ENCODE data around the gene CNST. TPM values are rescaled to one million over a fixed set of nuclear protein-coding genes. Genes with fewer than 3 reads are reported as not detected.
"Not testable (repeated sequence)": the region's sequence is repeated elsewhere in the genome, so short reads cannot be mapped to it uniquely, and the experiment has no call there.

The CNST gene
- total RNA-seq, 1 donor from 2014 or later, result 12.3 TPM

DNA sequence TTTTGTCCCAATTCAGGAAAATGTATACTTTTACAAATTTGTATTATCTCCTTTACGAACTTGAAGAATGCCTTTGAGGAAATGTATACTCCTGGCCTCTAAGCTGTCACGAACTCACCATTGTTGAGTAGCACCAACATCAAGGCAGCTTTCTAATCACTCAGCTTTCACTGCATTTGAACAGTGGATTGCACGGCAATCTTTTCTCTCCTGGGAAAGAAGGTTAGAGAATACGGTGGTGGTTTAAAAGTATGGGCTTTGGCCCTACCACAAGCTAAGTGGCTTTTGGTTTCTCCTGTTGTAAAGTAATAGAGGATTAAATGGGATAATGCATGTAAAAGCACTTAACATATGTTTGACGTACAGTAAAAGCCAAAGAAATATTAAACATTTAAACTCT is 57.8 kb downstream of the CNST start:
- no peak for DNase-seq (ENCODE audit: low read depth)
- no peak overlapping the region for H3K4me3 ChIP-seq (ENCODE audit: low read depth, low read length)
- no peaks in the 10 kb centered on the region for H3K27me3 ChIP-seq (ENCODE audit: control insufficient read depth, insufficient read depth, low read length)
- TF ChIP-seq, protein P1, sequence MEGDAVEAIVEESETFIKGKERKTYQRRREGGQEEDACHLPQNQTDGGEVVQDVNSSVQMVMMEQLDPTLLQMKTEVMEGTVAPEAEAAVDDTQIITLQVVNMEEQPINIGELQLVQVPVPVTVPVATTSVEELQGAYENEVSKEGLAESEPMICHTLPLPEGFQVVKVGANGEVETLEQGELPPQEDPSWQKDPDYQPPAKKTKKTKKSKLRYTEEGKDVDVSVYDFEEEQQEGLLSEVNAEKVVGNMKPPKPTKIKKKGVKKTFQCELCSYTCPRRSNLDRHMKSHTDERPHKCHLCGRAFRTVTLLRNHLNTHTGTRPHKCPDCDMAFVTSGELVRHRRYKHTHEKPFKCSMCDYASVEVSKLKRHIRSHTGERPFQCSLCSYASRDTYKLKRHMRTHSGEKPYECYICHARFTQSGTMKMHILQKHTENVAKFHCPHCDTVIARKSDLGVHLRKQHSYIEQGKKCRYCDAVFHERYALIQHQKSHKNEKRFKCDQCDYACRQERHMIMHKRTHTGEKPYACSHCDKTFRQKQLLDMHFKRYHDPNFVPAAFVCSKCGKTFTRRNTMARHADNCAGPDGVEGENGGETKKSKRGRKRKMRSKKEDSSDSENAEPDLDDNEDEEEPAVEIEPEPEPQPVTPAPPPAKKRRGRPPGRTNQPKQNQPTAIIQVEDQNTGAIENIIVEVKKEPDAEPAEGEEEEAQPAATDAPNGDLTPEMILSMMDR (IDR thresholded peaks at IDR 0.05; ENCODE audit: insufficient read depth, low read length, poor library complexity, severe bottlenecking), result no peak
- H3K36me3 ChIP-seq (ENCODE audit: control insufficient read depth, insufficient read depth, low read length), result no peaks in the 10 kb centered on the region

DNA sequence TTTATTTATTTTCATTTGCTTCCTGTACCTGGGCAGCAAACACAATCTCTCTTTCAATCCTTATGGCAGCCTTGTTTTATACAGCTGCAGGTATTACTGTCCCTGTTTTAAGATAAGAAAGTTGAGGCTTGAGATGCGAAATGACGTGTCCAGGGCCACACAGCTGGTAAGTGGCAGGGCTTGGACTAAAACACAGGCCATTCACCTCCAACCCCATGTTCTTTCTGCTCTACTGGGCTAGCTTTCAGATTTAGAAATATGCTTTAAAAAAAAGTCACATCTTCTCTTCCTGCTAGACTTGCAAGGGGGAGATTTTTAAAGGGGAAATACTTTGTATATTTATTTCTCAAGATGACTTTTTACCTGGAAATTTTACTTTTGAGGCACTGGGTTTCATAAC is 62.8 kb downstream of the CNST start:
- no peak for DNase-seq (ENCODE audit: low read depth)
- Histone ChIP-seq H3K27me3 (ENCODE audit: control insufficient read depth, insufficient read depth, low read length) (no peaks in the 10 kb centered on the region), H3K4me3 (ENCODE audit: low read depth, low read length) (no peak overlapping the region), H3K36me3 (ENCODE audit: control insufficient read depth, insufficient read depth, low read length) (no peaks in the 10 kb centered on the region)
- TF ChIP-seq, protein P1 (IDR thresholded peaks at IDR 0.05; ENCODE audit: insufficient read depth, low read length, poor library complexity, severe bottlenecking), result no peak

DNA sequence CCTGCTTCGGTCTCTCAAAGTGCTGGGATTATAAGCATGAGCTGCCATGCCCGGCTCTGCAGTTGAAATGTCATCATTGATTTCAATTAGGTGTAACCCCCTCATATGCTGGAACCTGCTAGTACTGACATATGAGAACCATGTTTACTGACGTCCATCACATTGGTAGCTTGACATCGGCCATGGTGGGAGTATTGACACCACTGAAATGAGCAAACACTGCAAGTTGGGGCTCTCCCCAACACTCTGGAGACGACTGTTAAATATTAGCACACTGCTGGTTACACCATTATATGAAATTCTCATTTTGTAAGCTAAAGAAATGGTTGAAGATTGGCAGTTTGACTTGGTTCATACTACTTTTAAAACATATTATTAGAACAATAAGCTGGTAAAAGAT is 63.7 kb downstream of the CNST start:
- DNase-seq (ENCODE audit: low read depth), result no peak
- H3K36me3 ChIP-seq (ENCODE audit: control insufficient read depth, insufficient read depth, low read length), result no peaks in the 10 kb centered on the region
- H3K4me3 ChIP-seq (ENCODE audit: low read depth, low read length), result no peak overlapping the region
- H3K27me3 ChIP-seq (ENCODE audit: control insufficient read depth, insufficient read depth, low read length), result no peaks in the 10 kb centered on the region
- TF ChIP-seq, protein P1 (IDR thresholded peaks at IDR 0.05; ENCODE audit: insufficient read depth, low read length, poor library complexity, severe bottlenecking), result no peak

DNA sequence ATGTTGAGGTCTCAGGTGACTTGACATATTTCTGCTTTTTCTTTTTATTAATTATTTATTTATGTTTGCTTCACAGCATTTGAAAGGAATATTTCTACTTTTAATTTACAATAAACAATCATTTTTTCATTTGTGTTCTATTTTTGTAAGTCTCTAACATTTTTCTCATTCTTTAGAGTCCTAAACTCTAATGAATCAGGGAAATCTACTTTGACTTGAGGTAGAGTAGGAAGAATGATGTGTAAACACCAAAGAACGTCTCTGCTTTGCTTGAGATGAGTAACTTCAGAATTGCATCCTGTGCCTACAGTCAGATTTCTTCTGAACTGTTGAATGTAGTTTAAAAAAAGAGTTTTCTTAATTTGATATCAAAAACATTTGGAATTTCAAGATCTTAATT is 65.2 kb downstream of the CNST start:
- no peaks in the 10 kb centered on the region for H3K36me3 ChIP-seq (ENCODE audit: control insufficient read depth, insufficient read depth, low read length)
- TF ChIP-seq, protein P1 (IDR thresholded peaks at IDR 0.05; ENCODE audit: insufficient read depth, low read length, poor library complexity, severe bottlenecking), result no peak
- no peak for DNase-seq (ENCODE audit: low read depth)
- no peak overlapping the region for H3K4me3 ChIP-seq (ENCODE audit: low read depth, low read length)
- no peaks in the 10 kb centered on the region for H3K27me3 ChIP-seq (ENCODE audit: control insufficient read depth, insufficient read depth, low read length)

DNA sequence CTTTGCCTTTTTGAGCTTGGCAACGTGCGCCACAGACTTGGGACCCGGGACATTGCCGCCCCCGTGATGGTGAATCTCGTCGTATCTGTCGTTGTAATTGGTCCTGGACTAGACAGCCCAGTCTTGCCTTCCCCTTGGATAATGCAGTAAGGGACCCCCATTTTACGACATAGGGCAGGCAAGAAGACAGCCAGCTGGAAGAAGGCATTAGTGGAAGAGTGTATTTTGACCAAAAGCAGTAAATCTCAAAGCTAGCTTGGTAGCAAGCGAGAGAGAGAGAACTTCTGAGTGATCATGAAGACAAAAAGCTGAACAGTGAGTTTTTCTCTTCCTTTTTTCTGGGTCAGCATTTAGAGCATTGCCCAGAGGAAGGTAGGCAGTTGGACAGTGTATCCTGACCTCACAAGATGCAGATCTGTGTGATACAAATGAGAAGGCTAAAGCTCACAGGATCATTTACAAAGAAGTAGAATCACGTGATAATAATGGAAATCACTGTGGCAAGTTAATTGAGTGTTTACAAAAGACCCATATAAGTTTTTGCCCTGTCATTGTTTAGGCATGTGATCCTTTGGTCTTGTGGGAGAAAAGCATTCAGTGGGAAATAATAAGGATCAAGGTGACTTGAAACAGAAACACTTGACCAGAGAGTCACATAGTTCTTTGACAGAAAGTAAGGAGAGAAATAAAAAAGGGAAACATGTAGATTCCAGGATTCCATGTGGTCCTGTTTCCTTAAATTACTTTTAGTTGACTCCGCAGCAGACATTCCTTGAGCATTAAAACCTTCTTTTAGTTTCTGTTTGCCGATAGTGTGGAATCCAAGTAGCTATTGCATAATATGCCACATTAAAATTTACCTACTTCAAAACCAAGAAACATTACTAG is 66.3 kb downstream of the CNST start:
- Histone ChIP-seq H3K27me3 (ENCODE audit: control insufficient read depth, insufficient read depth, low read length) (no peaks in the 10 kb centered on the region), H3K4me3 (ENCODE audit: low read depth, low read length) (no peak overlapping the region), H3K36me3 (ENCODE audit: control insufficient read depth, insufficient read depth, low read length) (no peaks in the 10 kb centered on the region)
- DNase-seq (ENCODE audit: low read depth), result peak; percentile 61
- TF ChIP-seq, protein P1 (IDR thresholded peaks at IDR 0.05; ENCODE audit: insufficient read depth, low read length, poor library complexity, severe bottlenecking), result no peak

DNA sequence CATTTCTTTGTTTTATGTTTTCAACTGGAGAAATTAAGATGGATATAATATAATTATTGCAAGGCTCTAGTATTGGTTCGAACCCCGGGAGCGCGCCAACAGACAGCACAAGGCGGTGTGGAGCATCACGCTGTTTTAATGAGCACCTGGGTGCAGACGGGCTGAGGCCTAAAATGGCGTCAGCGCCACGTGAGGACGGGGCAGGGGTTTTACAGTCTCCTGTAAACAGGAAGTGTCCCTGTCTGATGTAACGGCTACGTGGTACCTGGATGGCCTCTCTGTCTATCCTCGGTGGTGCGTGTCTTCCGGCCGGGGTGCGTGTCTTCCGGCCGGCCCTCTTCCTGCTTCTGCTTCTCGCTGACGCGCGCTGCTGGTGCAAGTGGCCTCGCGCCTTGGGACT is 68.4 kb downstream of the CNST start:
- DNase-seq (ENCODE audit: low read depth); H3K4me3 ChIP-seq (ENCODE audit: low read depth, low read length); H3K27me3 ChIP-seq (ENCODE audit: control insufficient read depth, insufficient read depth, low read length); H3K36me3 ChIP-seq (ENCODE audit: control insufficient read depth, insufficient read depth, low read length): not testable (repeated sequence)

Measured in kidney epithelial cell (primary cell).